Activated CD4-positive, alpha-beta T cell treated with anti-CD3 and anti-CD28 coated beads for 4 hours (primary cell): ENCODE results near the gene BLVRB.
"Not testable (repeated sequence)": the region's sequence is repeated elsewhere in the genome, so short reads cannot be mapped to it uniquely, and the experiment has no call there.

Source experiments
- DNase-seq, 2 donors: peaks; one replicate each; pipeline ENCODE4 v3.0.0-alpha.2; 2020

BLVRB gene

DNA sequence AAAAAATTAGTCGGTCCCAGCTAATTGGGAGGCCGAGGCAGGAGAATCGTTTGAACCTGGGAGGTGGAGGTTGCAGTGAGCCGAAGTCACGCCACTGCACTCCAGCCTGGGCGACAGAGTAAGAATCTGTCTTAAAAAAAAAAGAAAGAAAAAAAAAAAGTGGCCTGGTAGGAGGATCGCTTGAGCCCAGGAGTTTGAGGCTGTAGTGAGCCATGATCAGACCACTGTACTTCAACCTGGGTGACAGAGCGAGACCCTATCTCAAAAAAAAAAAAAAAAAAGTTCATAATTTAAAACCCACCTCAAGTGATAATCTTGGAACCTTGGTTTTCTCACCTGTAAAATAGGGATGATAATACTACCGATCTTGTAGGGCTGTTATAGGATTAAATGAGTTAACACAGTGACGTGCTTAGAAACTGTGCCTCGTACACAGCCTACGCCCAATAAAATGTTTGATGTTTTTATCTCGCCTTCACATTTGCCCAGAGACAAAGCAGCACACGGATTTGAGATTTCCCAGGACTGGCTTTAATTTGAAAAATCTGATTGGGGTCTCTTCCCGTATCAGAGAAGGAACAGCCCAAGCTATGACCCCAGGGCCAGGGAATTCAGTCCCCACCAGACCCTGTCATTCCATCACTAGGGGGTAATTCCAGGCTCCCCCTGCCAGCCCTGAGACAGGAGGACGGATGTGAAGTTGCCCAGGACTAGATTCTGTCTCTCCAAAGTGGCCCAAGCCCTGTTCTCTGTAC is 43.4 kb downstream of the BLVRB start:
- DNase-seq, result no peak

GRCh38 chr19:40420766-40421765 is 44.5 kb downstream of the BLVRB start:
- peak; percentile 64 to 68 for DNase-seq

DNA sequence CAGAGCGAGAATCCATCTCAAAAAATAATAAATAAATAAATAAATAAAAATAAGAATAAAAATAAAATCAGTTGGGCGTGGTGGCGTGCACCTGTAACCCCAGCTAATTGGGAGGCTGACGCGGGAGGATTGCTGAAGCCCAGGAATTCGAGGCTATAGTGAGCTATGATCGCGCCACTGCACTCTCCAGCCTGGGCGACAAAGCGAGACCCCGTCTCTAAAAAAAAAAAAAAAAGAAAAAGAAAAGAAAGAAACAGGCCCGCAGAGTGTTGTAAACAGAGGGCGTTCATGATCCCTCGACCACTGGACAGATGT is 45.1 kb downstream of the BLVRB start:
- DNase-seq, result no peak

- no peak for DNase-seq
Observed at GRCh38 chr19:40419780-40420179, 45.8 kb downstream of the BLVRB start.

GRCh38 chr19:40419066-40419612 is 46.4 kb downstream of the BLVRB start:
- DNase-seq, result no peak

DNA sequence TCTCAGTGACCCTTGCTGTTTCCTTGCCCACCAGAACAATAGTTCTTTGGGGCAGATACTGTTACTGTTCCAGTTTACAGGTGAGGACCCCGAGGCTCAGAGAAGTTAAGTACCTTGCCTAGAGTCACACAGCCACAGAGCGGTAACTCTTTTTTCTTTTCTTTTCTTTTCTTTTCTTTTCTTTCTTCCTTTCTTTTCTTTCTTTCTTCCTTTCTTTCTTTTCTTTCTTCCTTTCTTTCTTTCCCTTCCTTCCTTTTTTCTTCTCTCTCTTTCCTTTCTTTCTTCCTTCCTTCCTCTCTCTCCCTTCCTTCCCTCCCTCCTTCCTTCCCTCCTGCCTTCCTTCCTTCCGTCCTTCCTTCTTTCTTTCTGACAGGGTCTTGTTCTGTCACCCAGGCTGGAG is 47.5 kb downstream of the BLVRB start:
- DNase-seq, result no peak

- DNase-seq, result no peak
Observed at GRCh38 chr19:40417643-40417981, 47.9 kb downstream of the BLVRB start.

DNA sequence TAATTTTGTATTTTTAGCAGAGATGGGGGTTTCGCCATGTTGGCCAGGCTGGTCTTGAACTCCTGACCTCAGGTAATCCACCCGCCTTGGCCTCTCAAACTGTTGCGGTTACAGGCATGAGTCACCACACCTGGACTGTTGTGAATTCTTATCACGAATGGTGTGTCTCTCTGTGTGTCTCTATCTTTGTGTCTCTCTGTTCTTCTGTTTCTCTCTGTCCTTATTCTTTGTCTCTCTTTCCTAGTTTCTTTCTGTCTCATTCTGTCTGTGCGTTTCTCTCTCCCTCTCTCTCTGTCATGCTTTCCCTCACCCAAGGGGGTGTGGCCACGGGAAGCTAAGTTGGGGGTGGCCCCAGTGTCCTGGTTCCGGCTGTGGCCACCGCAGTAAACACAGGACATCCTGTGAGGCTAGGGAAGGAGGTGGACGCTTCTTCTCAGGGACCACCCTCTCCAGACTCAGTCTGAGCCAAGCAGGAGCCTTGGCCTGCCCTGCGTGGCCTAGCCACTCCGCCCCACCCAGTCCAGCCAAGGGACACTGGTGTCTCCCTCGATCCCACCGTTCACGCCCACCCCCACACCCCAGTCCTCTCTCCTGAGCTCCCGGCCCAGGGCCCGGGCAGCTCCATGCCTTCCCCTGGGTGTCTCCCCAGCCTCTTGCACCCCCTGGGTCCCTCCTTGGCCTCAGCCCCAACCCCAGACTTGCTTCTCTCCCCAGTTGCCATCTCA is 48.5 kb downstream of the BLVRB start:
- no peak for DNase-seq

DNA sequence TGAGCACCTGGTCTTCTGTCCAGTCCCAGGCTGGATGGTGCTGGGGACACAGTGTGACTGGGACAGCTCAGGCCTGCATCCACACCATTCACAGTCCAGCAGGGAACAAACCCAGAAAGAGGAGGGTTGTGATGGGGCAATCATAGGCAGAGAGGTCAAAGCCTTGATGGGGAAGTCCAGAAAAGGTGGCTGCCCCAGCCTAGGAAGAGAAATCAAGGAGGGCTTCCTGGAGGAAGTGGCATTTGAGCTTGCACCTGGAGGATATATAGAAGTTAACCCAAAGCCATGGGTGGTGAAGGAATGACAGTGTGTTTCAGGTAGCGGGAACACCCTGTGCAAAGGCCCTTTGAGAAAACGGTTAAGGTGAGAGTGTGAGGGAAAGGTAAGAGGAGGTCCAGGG is 49.8 kb downstream of the BLVRB start:
- DNase-seq, result no peak

DNA sequence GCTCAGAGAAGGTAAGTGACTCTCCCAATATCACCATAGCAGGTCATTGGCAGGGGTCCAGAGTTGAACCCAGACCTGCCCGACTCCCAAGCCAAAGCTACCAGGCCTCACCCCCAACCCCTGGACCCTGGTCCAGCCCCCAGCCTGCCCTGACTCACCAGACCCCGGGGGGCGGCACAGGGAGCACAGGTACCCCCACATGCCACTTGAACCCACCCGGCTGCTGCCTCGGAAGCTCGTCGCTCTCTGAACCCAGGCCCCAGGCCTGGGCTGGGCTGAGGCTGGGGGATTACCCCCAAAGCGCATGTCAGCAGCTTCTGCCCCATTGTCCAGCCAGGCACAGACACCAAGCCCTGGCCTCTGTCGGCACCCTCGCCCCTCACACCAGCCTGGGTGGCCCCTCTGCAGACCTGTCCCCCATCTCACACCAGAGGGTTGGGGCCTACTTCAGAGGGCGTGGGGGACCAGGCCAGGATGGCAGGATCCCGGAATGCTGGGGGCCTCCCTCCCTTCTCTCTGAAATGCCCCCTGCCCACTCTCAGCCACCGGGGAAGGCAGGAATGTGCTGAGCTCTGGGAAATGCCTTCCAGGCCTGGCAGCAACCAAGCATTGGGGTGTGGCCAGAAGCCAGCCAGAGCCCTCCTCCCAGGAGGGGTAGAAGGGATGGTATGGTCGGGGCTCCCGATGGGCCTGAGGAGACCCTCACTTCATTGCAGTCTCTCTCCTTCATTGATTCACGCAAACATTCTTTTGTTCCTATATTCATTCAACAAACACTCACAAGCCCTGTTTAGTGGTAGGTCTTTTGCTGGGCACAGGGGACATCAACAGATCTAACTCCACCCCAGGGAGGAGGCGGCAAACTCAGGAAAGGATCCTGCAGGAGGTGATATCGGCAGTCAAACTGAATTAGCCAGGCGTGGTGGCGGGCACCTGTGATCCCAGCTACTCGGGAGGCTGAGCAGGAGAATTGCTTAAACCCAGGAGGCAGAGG is 50.7 kb downstream of the BLVRB start:
- DNase-seq, result no peak

GRCh38 chr19:40413291-40413845 is 52.2 kb downstream of the BLVRB start, which contains the start of gene PRX:
PRX (minus strand) TSS chr19:40413378; CDS start chr19:40407932, 5,446 bp downstream.
- no peak for DNase-seq

GRCh38 chr19:40412866-40413265 is 52.7 kb downstream of the BLVRB start:
- DNase-seq, result no peak

DNA sequence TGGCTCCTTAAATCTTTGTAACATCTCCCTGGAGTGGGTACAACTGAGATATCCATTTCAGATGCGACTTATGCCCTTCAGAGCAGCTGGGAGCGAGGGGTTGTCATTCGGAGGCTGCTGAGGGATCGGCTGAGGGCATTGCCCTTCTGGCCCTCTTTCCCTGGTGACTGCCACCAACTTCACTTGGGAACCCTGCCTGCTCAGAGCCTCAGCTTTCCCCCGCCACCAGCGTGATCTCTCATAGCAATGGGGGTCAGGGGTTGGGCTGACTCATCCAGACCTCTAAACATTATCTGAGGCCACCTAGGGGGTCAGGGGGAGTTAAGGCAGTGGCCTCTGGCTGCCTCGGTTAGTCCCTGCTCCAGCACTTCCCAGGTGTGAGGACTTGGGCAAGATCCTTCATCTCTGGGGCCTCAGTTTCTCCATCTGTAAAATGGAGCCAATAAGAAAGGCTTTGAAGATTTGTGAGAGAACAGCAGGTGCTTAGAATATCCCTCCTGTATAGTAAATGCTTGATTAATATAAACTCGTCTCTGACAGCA is 53.5 kb downstream of the BLVRB start:
- DNase-seq, result no peak

GRCh38 chr19:40411125-40411842 is 54.3 kb downstream of the BLVRB start:
- no peak for DNase-seq

DNA sequence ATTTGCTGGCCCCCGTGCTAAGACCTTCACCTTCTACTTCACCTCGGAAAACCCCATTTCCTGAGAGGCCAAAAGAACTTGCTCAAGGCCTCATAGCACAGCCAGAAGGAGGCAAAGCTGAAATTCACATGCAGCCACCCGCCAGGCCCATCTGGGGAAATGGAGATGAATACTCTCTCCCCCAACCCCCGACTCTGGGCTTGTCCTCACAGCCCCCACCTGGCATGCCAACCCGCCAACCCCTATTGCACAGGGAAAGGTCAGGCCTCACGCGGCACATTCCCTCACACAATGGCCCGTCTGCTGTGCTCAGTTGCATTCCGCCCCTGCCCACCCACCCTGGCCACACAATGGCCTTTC is 55.5 kb downstream of the BLVRB start:
- DNase-seq, result no peak

- DNase-seq, result not testable (repeated sequence)
Observed at GRCh38 chr19:40408598-40408925, 57.0 kb downstream of the BLVRB start.

- DNase-seq, result no peak
Observed at GRCh38 chr19:40407714-40408597, 57.6 kb downstream of the BLVRB start.

DNA sequence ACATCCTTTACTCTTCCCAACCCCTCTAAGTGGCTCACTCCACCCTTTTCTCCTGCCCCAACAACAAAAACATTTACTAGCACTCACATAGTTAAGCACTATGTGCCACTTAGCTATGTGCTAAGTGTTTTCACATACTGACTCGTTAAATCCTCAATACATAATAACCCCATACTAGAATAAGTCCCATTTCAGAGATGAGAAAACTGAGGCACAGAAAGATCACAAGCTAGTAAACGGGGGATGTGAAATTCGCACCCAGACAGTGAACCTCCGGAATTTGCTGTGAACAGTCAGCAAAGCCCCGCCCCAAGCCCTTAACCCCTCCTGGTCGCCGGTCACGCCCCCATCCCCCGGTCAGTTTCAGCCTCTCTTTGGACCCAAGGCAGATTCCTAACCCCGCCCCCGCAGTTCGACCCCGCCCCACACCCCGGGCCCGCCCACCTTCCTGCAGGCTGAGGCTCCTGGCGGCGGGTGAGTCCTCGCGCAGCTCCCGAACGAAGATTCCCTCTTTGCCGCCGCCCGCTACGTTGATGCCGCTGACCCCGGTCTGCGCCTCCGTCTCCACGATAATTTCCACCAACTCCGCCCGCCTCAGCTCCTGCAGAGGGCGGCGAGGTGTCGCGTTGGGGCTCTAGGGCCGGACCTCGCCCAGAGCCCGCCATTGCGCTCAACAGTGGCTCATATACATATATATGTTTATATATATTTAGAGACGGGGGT is 62.1 kb downstream of the BLVRB start:
- peak; percentile 70 to 74 for DNase-seq

DNA sequence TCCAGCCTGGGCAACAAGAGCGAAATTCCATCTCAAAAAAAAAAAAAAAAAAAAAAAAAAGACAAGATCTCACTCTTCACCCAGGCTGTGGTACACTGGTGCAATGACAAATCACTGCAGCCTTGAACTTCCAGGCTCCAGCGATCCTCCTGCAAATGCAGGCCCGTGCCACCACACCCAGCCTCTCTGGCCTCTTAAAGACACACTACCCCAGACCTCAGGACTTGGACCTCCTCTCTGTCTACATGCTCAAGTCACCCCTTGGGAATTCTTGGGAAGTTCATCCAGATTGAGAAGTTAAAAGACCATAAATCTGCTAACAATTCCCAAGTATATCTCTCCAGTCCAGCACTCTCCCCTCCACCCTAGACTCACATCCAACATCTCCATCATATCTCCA is 65.0 kb downstream of the BLVRB start:
- no peak for DNase-seq
